Activated CD4-positive, alpha-beta T cell treated with anti-CD3 and anti-CD28 coated beads, Interleukin-2, amount 50 U/mL, for 24 hours (primary cell): ENCODE results near the gene NIPSNAP3A.

ENCODE experiments used
- DNase-seq, 2 donors: peaks; one replicate each; pipeline ENCODE4 v3.0.0-alpha.2; 2020; ENCODE audit warnings: low read depth in 1 of 2, low spot score in 1 of 2

Gene NIPSNAP3A

GRCh38 chr9:104774132-104774531, 26.6 kb downstream of the NIPSNAP3A start:
- no peak for DNase-seq

- no peak for DNase-seq
Measured at GRCh38 chr9:104774831-104775573, 27.5 kb downstream of the NIPSNAP3A start.

GRCh38 chr9:104775574-104775936, 28.1 kb downstream of the NIPSNAP3A start:
- no peak for DNase-seq

- DNase-seq: no peak
Measured at GRCh38 chr9:104775976-104776375, 28.5 kb downstream of the NIPSNAP3A start.

- DNase-seq: no peak
Measured at GRCh38 chr9:104776797-104777196, 29.3 kb downstream of the NIPSNAP3A start.

GRCh38 chr9:104778802-104779201, 31.3 kb downstream of the NIPSNAP3A start:
- DNase-seq: no peak

GRCh38 chr9:104779334-104779733, 31.9 kb downstream of the NIPSNAP3A start:
- no peak for DNase-seq

- no peak for DNase-seq
Measured at GRCh38 chr9:104779946-104780535, 32.6 kb downstream of the NIPSNAP3A start.

- no peak for DNase-seq
Measured at GRCh38 chr9:104780796-104781395, 33.4 kb downstream of the NIPSNAP3A start.

GRCh38 chr9:104783588-104783987, 36.1 kb downstream of the NIPSNAP3A start:
- no peak for DNase-seq

- no peak for DNase-seq
Measured at GRCh38 chr9:104784098-104784497, 36.6 kb downstream of the NIPSNAP3A start.

- no peak for DNase-seq
Measured at GRCh38 chr9:104786293-104786692, 38.8 kb downstream of the NIPSNAP3A start.

GRCh38 chr9:104787306-104788015, 40.0 kb downstream of the NIPSNAP3A start:
- DNase-seq: no peak

GRCh38 chr9:104788251-104788650, 40.8 kb downstream of the NIPSNAP3A start:
- DNase-seq: no peak

- DNase-seq: no peak
Measured at GRCh38 chr9:104794070-104794469, 46.6 kb downstream of the NIPSNAP3A start.

- DNase-seq: no peak
Measured at GRCh38 chr9:104795082-104795481, 47.6 kb downstream of the NIPSNAP3A start.

GRCh38 chr9:104795857-104796256, 48.4 kb downstream of the NIPSNAP3A start:
- DNase-seq: no peak

GRCh38 chr9:104798209-104798995, 50.9 kb downstream of the NIPSNAP3A start:
- DNase-seq: no peak

- DNase-seq: no peak
Measured at GRCh38 chr9:104800068-104800785, 52.7 kb downstream of the NIPSNAP3A start.

- no peak for DNase-seq
Measured at GRCh38 chr9:104802110-104802509, 54.6 kb downstream of the NIPSNAP3A start.
